DOHH2 (cell line): ENCODE measurements around the gene SULT6B1.

Experiments used
- H3F3A ChIP-seq: fragments of 200-600 bp; sonication (generic), shearing (Covaris generic); 2 replicates; pipeline ENCODE4 v1.6.0; 2016; ENCODE audit warnings: antibody characterized with exemption, mild to moderate bottlenecking; ENCODE audit not compliant: control insufficient read depth, insufficient read depth
- H3K27ac ChIP-seq: fragments of 200-600 bp; sonication (generic); 2 replicates; pipeline ENCODE4 v1.5.1; 2014; ENCODE audit warnings: low read depth, mild to moderate bottlenecking, low read length, moderate library complexity
- H3K27me3 ChIP-seq: fragments of 200-600 bp; sonication (generic); 2 replicates; pipeline ENCODE4 v1.6.1; 2014; ENCODE audit warnings: mild to moderate bottlenecking, low read length, mixed read lengths; ENCODE audit not compliant: control insufficient read depth
- H3K36me3 ChIP-seq: fragments of 200-600 bp; sonication (generic); 2 replicates; pipeline ENCODE4 v1.6.1; 2014; ENCODE audit warnings: mild to moderate bottlenecking, low read length, moderate library complexity, mixed read lengths; ENCODE audit not compliant: control insufficient read depth
- H3K4me1 ChIP-seq: fragments of 200-600 bp; sonication (generic); 2 replicates; pipeline ENCODE4 v1.6.1; 2014; ENCODE audit warnings: mild to moderate bottlenecking, low read length, mixed read lengths; ENCODE audit not compliant: control insufficient read depth
- H3K4me2 ChIP-seq: fragments of 200-600 bp; sonication (generic); 2 replicates; pipeline ENCODE4 v1.6.0; 2014; ENCODE audit warnings: mild to moderate bottlenecking, low read length, moderate library complexity
- H3K4me3 ChIP-seq: fragments of 200-600 bp; sonication (generic); 2 replicates; pipeline ENCODE4 v1.5.1; 2014; ENCODE audit warnings: mild to moderate bottlenecking, low read length, mixed read lengths
- H3K79me2 ChIP-seq: fragments of 200-600 bp; sonication (generic); 2 replicates; pipeline ENCODE4 v1.6.1; 2014; ENCODE audit warnings: mild to moderate bottlenecking, low read length, mixed read lengths; ENCODE audit not compliant: control insufficient read depth
- H3K9me2 ChIP-seq: fragments of 200-600 bp; sonication (generic); replicated peaks from 2 replicates; pipeline ENCODE4 v1.6.1; 2014; ENCODE audit warnings: mild to moderate bottlenecking, low read length, mixed read lengths; ENCODE audit not compliant: control insufficient read depth
- H3K9me3 ChIP-seq: fragments of 200-600 bp; sonication (generic); 2 replicates; pipeline ENCODE4 v1.6.1; 2014; ENCODE audit warnings: antibody characterized with exemption, low read length, mixed read lengths; ENCODE audit not compliant: control insufficient read depth, insufficient read depth
- H4K20me1 ChIP-seq: fragments of 200-600 bp; sonication (generic); 2 replicates; pipeline ENCODE4 v1.6.0; 2014; ENCODE audit warnings: low read depth, mild to moderate bottlenecking, antibody characterized with exemption, low read length, moderate library complexity; ENCODE audit not compliant: control insufficient read depth, insufficient read depth
- EZH2phosphoT487 ChIP-seq: fragments of 200-600 bp; sonication (generic); IDR thresholded peaks from 2 replicates; pipeline ENCODE4 v1.6.1; 2017; ENCODE audit warnings: borderline replicate concordance, mild to moderate bottlenecking, antibody characterized with exemption, low read length, moderate library complexity, mixed read lengths
- TF ChIP-seq, protein P1 (sequence below): fragments of 200-600 bp; sonication (generic); IDR thresholded peaks from one replicate; pipeline ENCODE4 v1.5.1; 2014; ENCODE audit warnings: antibody characterized with exemption, mild to moderate bottlenecking, low read depth, low read length; ENCODE audit not compliant: poor library complexity, severe bottlenecking

SULT6B1 gene

DNA sequence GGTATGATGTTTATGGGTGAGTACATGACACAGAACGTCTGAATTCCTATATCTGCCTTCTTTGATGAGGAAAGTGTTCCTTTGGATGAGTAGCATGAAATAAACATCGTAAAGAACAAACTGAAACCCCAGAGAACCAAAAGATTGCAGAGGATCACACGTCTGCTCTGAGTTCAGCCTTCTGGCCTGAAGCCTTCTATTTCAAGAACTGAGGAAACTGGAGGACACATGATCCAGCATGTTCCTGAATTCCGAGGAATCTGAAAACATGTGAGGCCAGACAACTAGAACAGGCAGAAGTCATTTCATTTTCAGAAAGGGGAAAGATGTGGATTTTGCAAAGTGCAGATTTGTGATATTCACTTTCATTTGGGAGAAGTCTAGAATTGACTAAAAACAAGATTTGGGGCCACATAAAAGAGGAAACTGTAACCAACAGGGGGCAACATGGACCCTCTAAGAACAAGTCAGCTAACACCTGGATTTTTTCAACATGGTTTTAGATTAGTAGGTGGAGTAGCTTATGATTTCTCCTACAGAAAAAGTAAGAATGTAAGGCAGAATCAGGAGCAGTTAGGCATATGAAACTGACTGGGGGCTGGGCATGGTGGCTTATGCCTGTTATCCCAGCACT lies 8.3 kb downstream of the SULT6B1 start:
- no peaks in the 10 kb centered on the region for H3K36me3 ChIP-seq
- H3K79me2 ChIP-seq, result no peaks in the 10 kb centered on the region
- no peak overlapping the region for H3K4me2 ChIP-seq
- no peak for TF ChIP-seq EZH2phosphoT487
- TF ChIP-seq, protein P1, sequence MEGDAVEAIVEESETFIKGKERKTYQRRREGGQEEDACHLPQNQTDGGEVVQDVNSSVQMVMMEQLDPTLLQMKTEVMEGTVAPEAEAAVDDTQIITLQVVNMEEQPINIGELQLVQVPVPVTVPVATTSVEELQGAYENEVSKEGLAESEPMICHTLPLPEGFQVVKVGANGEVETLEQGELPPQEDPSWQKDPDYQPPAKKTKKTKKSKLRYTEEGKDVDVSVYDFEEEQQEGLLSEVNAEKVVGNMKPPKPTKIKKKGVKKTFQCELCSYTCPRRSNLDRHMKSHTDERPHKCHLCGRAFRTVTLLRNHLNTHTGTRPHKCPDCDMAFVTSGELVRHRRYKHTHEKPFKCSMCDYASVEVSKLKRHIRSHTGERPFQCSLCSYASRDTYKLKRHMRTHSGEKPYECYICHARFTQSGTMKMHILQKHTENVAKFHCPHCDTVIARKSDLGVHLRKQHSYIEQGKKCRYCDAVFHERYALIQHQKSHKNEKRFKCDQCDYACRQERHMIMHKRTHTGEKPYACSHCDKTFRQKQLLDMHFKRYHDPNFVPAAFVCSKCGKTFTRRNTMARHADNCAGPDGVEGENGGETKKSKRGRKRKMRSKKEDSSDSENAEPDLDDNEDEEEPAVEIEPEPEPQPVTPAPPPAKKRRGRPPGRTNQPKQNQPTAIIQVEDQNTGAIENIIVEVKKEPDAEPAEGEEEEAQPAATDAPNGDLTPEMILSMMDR, result peak; percentile 49
- H3K27ac ChIP-seq, result no peak overlapping the region
- H3K9me2 ChIP-seq, result no peaks in the 10 kb centered on the region
- no peaks in the 10 kb centered on the region for H3K9me3 ChIP-seq
- H3F3A ChIP-seq, result no peaks in the 10 kb centered on the region
- H3K4me1 ChIP-seq, result no peaks in the 10 kb centered on the region
- no peaks in the 10 kb centered on the region for H4K20me1 ChIP-seq
- no peaks in the 10 kb centered on the region for H3K27me3 ChIP-seq
- no peak overlapping the region for H3K4me3 ChIP-seq

DNA sequence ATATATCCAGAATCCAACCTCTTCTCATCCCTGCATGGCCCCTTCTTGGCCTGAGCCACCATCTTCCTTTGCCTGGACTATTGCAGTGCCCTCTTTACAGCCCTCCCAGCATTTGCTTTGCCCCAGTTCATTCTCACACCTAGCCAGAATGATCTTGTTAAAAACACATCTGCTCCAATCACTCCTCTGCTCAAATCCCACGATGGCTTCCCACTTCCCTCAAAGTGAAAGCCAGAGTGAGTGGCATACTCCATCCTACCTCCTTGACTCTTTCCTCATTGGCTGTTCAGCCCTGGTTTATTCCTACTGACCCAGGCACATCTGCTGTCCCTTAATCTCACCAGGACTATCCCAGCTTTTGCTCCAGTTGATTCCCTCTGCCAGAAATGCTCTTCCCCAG lies 14.7 kb downstream of the SULT6B1 start:
- Histone ChIP-seq H3K4me1 (no peaks in the 10 kb centered on the region), H3K4me3 (no peak overlapping the region), H3K27ac (no peak overlapping the region), H3F3A (no peaks in the 10 kb centered on the region), H4K20me1 (no peaks in the 10 kb centered on the region), H3K79me2 (no peaks in the 10 kb centered on the region), H3K36me3 (no peaks in the 10 kb centered on the region), H3K4me2 (no peak overlapping the region), H3K27me3 (no peaks in the 10 kb centered on the region), H3K9me2 (no peaks in the 10 kb centered on the region), H3K9me3 (no peaks in the 10 kb centered on the region)
- no peak for TF ChIP-seq EZH2phosphoT487
- TF ChIP-seq, protein P1, result no peak

DNA sequence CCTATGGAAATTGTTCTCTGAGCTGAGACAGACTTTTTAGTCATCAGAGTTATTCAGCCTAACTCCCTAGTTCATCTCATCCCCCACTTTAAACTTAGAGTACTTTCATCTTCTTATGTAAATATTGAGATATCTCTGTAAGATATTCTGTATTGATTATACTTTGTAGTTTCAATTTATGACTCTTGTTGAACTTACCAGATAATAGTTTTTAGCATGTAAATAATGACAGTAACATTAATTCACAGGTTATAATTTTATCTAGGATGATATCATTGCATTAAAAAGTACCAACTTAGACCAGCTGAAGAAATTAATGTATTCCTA lies 16.9 kb downstream of the SULT6B1 start:
- H3K9me2 ChIP-seq, result no peaks in the 10 kb centered on the region
- no peaks in the 10 kb centered on the region for H3K27me3 ChIP-seq
- no peaks in the 10 kb centered on the region for H4K20me1 ChIP-seq
- no peaks in the 10 kb centered on the region for H3F3A ChIP-seq
- H3K36me3 ChIP-seq, result no peaks in the 10 kb centered on the region
- H3K79me2 ChIP-seq, result no peaks in the 10 kb centered on the region
- H3K9me3 ChIP-seq, result no peaks in the 10 kb centered on the region
- no peak overlapping the region for H3K4me2 ChIP-seq
- H3K4me3 ChIP-seq, result no peak overlapping the region
- no peaks in the 10 kb centered on the region for H3K4me1 ChIP-seq
- no peak for TF ChIP-seq EZH2phosphoT487
- TF ChIP-seq, protein P1, result no peak
- H3K27ac ChIP-seq, result no peak overlapping the region
